HG03571 (cell line): ENCODE measurements around the gene PDSS2.

ENCODE experiments used
- ATAC-seq: cut with Tn5 transposase; IDR thresholded peaks from one replicate; pipeline ENCODE4 v1.9.1; 2021; ENCODE audit not compliant: unreplicated experiment

Gene PDSS2

GRCh38 chr6:107419733-107420132, 39.6 kb downstream of the PDSS2 start:
- no peak for ATAC-seq

GRCh38 chr6:107418118-107418517, 41.2 kb downstream of the PDSS2 start:
- ATAC-seq, result no peak

- ATAC-seq, result no peak
These were observed 43.2 kb downstream of the PDSS2 start for GRCh38 chr6:107416145-107416544.

GRCh38 chr6:107413966-107414645, 45.3 kb downstream of the PDSS2 start:
- no peak for ATAC-seq

- ATAC-seq, result no peak
These were observed 48.2 kb downstream of the PDSS2 start for GRCh38 chr6:107411161-107411560.

- ATAC-seq, result no peak
These were observed 49.4 kb downstream of the PDSS2 start for GRCh38 chr6:107409942-107410341.

GRCh38 chr6:107408714-107409113, 50.6 kb downstream of the PDSS2 start:
- no peak for ATAC-seq

GRCh38 chr6:107405002-107405401, 54.4 kb downstream of the PDSS2 start:
- no peak for ATAC-seq

- ATAC-seq, result no peak
These were observed 56.8 kb downstream of the PDSS2 start for GRCh38 chr6:107402533-107402932.

- no peak for ATAC-seq
These were observed 57.8 kb downstream of the PDSS2 start for GRCh38 chr6:107401573-107401972.

- ATAC-seq, result no peak
These were observed 58.7 kb downstream of the PDSS2 start for GRCh38 chr6:107400616-107401147.

GRCh38 chr6:107399935-107400334, 59.4 kb downstream of the PDSS2 start:
- no peak for ATAC-seq

- ATAC-seq, result no peak
These were observed 61.4 kb downstream of the PDSS2 start for GRCh38 chr6:107398001-107398400.

- ATAC-seq, result no peak
These were observed 63.2 kb downstream of the PDSS2 start for GRCh38 chr6:107396211-107396610.

- no peak for ATAC-seq
These were observed 67.3 kb downstream of the PDSS2 start for GRCh38 chr6:107392069-107392468.

GRCh38 chr6:107390685-107391435, 68.5 kb downstream of the PDSS2 start:
- no peak for ATAC-seq

- ATAC-seq, result no peak
These were observed 69.3 kb downstream of the PDSS2 start for GRCh38 chr6:107390056-107390455.

- ATAC-seq, result no peak
These were observed 72.5 kb downstream of the PDSS2 start for GRCh38 chr6:107386904-107387303.

- ATAC-seq, result no peak
These were observed 73.0 kb downstream of the PDSS2 start for GRCh38 chr6:107386340-107386739.

- ATAC-seq, result no peak
These were observed 75.7 kb downstream of the PDSS2 start for GRCh38 chr6:107383705-107384104.

GRCh38 chr6:107374264-107374663, 85.1 kb downstream of the PDSS2 start:
- no peak for ATAC-seq

GRCh38 chr6:107369493-107369892, 89.9 kb downstream of the PDSS2 start:
- ATAC-seq, result no peak
